Peyer's patch (tissue), 4 donors: ENCODE measurements around the gene KRTAP5-5. TPM values are rescaled to one million over a fixed set of nuclear protein-coding genes. Genes with fewer than 3 reads are reported as not detected.

Source experiments
- DNase-seq, 3 donors: peaks; one replicate each; pipeline ENCODE4 v3.0.0-alpha.2; 2017 to 2019
- H3K27ac ChIP-seq, 4 donors: fragments of 200-600 bp; sonication (generic); one replicate each; pipeline ENCODE4 v1.5.1; 2016 to 2019
- H3K27me3 ChIP-seq, 2 donors: fragments of 200-600 bp; sonication (generic); one replicate each; pipeline ENCODE4 v1.5.1; 2019
- H3K36me3 ChIP-seq, 3 donors: fragments of 200-600 bp; sonication (generic); one replicate each; pipeline ENCODE4 v1.5.1; 2016 to 2019
- H3K4me1 ChIP-seq, 4 donors: fragments of 200-600 bp; sonication (generic); one replicate each; pipeline ENCODE4 v1.5.1; 2016 to 2019
- H3K4me3 ChIP-seq, 4 donors: fragments of 200-600 bp; sonication (generic); 1 replicate in 3 of 4; 2 replicates in 1 of 4; pipeline ENCODE4 v1.5.1; 2016 to 2019; ENCODE audit warnings: mild to moderate bottlenecking in 1 of 4
- H3K9me3 ChIP-seq, 4 donors: fragments of 200-600 bp; sonication (generic); one replicate each; pipeline ENCODE4 v1.5.1; 2016 to 2019; ENCODE audit warnings: mild to moderate bottlenecking in 1 of 4
- CTCF ChIP-seq, 6 experiments: fragments of 450-650 bp in 4 of 6; fragments of 200-600 bp in 2 of 6; sonication (generic) in 1 of 6; IDR thresholded peaks; one replicate each; pipeline ENCODE4 v1.5.1; 2017 to 2019; ENCODE audit warnings: antibody characterized with exemption in 6 of 6, mild to moderate bottlenecking in 3 of 6, moderate library complexity in 1 of 6
- POLR2A ChIP-seq, 2 donors: fragments of 450-650 bp; IDR thresholded peaks; one replicate each; pipeline ENCODE4 v1.5.1; 2017; ENCODE audit warnings: antibody characterized with exemption in 2 of 2, mild to moderate bottlenecking in 2 of 2, moderate library complexity in 2 of 2
- total RNA-seq, 4 donors: library from RNA; depleted of rRNA; stranded (reverse); fragments of >200 nt; gene quantifications; one replicate each; pipeline ENCODE4 v1.1.0, GENCODE V29; 2016

The KRTAP5-5 gene
- total RNA-seq, 4 donors from 2014 or later = not detected

- Histone ChIP-seq H3K27me3 (no peaks in the 10 kb centered on the region), H3K9me3 (no peaks in the 10 kb centered on the region), H3K27ac (no peak overlapping the region), H3K4me3 (no peak overlapping the region), H3K36me3 (no peaks in the 10 kb centered on the region), H3K4me1 (peaks cover 0 to 11% (median 2%) of the 10 kb centered on the region in 4 donors)
- TF ChIP-seq POLR2A (IDR thresholded peaks at IDR 0.05) (no peak), CTCF (IDR thresholded peaks at IDR 0.05) (peak; percentile 93 to 98 (median 96))
- DNase-seq = peak; percentile 62 to 87 (median 82)
These were observed 23.4 kb downstream of the KRTAP5-5 start for GRCh38 chr11:1652771-1653540.

GRCh38 chr11:1653541-1654387, 24.2 kb downstream of the KRTAP5-5 start:
- no peak overlapping the region for H3K27ac ChIP-seq
- no peaks in the 10 kb centered on the region for H3K36me3 ChIP-seq
- TF ChIP-seq POLR2A (IDR thresholded peaks at IDR 0.05) (no peak), CTCF (IDR thresholded peaks at IDR 0.05) (no peak)
- peaks cover 0 to 11% (median 2%) of the 10 kb centered on the region in 4 donors for H3K4me1 ChIP-seq
- no peaks in the 10 kb centered on the region for H3K9me3 ChIP-seq
- H3K27me3 ChIP-seq = no peaks in the 10 kb centered on the region
- no peak overlapping the region for H3K4me3 ChIP-seq
- DNase-seq = no peak

GRCh38 chr11:1654388-1655167, 25.0 kb downstream of the KRTAP5-5 start:
- Histone ChIP-seq H3K27ac (no peak overlapping the region), H3K9me3 (no peaks in the 10 kb centered on the region), H3K4me1 (peaks cover 0 to 11% (median 2%) of the 10 kb centered on the region in 4 donors), H3K36me3 (no peaks in the 10 kb centered on the region), H3K4me3 (no peak overlapping the region), H3K27me3 (no peaks in the 10 kb centered on the region)
- peak in 2 of 3 donors; percentile 43 for DNase-seq
- TF ChIP-seq CTCF (IDR thresholded peaks at IDR 0.05) (no peak), POLR2A (IDR thresholded peaks at IDR 0.05) (no peak)

- Histone ChIP-seq H3K9me3 (no peaks in the 10 kb centered on the region), H3K27ac (no peak overlapping the region), H3K4me3 (no peak overlapping the region), H3K36me3 (no peaks in the 10 kb centered on the region), H3K4me1 (peaks cover 0 to 11% (median 2%) of the 10 kb centered on the region in 4 donors), H3K27me3 (no peaks in the 10 kb centered on the region)
- DNase-seq = peak in 1 of 3 donors; percentile 36
- TF ChIP-seq POLR2A (IDR thresholded peaks at IDR 0.05) (no peak), CTCF (IDR thresholded peaks at IDR 0.05) (no peak)
These were observed 25.8 kb downstream of the KRTAP5-5 start for GRCh38 chr11:1655168-1656060.
